ENCODE measurements around the gene PIEZO1.
"Not testable (repeated sequence)": the region's sequence is repeated elsewhere in the genome, so short reads cannot be mapped to it uniquely, and the experiment has no call there.

PIEZO1 gene

DNA sequence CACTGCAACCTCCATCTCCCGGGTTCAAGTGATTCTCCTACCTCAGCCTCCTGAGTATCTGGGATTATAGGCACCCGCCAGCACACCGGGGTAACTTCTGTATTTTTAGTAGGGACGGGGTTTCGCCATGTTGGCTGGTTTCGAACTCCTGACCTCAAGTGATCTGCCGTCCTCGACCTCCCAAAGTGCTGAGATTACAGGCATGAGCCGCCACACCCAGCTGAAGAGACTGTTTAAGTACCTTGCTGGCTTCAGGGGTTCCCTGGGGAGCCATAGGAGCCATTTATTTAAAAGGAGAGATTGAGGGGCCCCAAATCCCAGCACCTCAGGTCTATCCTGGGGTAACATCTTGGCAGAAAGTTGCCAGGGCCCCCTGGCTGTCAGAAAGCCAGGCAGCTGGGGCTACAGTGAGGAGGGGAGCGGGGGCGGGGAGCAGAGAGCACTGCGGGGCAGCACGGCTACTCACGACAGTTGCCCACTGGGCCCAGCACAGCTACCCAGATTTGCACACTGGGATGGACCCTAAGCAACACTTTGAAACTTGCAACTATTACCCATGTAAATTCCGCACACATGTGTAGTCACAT is 100.4 kb downstream of the PIEZO1 start:
- FAIRE-seq (no peak), DNase-seq (ENCODE audit: extremely low spot score, insufficient read length, low read depth) (no peak)

DNA sequence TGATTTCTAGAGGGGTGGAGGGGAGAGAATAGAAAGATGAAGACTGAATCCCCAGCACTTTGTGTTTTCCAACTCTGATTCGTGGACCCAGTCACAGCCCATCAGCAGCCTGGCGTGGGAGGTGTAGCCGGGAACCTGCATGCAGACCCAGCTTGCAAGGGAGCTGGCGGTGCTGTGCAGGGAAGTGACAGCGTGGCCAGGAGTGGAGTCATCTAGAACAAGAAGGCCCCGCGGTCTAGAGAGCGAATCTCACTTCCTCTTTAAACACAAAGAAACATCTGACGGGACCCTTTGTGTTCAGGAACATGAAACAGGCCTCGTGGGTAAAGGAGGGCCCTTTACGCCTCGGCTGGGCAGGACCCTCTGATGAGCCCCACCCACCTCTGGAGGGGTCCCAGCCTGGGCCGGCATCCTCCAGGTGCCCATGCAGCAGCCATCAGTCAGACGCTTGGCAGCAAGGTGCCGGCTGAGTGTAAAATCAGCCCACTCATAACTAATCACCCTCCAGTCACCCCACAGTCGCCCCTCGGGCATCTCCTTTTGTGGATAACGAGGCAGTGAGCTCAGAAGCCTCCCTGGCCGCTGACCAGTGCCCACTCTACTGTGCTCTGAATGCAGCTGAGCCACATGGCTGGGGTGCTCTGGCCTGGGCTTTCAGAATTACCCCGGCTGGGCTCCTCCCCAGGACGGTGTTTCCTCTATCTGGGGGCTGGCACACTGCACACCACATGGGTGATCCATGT is 103.1 kb downstream of the PIEZO1 start:
- FAIRE-seq (peak; percentile 94), DNase-seq (ENCODE audit: extremely low spot score, insufficient read length, low read depth) (peak; percentile 81)

DNA sequence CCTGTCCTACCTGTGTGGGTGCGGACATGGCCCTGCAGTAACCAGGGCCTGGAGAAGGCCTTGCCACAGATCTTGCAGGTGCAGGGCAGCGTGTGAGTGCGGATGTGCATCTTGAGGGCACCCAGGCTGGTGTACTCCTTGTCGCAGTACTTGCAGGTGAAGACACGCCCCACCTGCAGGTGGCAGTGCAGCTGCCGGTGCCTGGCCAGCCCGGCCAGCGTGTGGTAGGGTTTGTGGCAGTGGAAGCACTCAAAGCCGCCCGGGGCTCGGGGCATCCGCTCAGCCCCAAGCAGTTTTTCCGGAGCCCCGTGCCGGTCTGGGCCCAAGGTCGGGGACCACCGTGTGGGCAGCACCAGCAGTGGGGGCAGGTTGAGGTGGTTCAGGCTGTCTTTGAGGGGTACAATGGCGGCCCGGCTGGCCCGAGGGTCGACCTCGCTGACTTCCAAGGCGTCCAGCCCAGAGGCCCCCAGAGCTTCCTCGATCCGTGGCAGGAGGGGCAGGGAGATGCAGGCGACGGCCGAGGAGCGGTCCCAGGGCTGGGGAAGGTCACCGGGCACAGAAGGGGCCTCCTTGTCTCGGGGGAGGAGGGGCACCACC is 103.8 kb downstream of the PIEZO1 start:
- FAIRE-seq (peak; percentile 69), DNase-seq (ENCODE audit: extremely low spot score, insufficient read length, low read depth) (no peak)

DNA sequence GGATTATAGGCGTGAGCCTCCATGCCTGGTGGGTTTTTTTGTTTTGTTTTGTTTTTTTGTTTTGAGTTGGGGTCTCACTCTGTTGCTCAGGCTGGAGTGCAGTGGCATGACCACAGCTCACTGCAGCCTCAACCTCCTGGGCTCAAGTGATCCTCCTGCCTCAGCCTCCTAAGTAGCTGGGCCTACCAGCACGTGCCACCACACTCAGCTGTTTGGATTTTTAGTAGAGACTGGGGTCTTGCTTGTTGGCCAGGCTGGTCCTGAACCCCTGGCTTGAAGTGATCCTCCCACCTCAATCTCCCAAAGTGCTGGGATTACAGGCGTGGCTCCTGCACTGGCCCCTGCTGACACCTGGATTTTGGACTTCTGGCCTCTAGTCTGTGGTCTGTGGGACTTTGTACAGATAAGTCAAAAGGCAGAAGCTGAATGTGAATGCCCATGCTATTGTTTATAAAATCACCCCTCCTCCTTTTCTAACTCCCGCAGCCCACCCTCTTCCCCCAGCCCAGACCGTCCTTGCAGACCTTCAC is 104.4 kb downstream of the PIEZO1 start:
- FAIRE-seq (peak; percentile 29), DNase-seq (ENCODE audit: extremely low spot score, insufficient read length, low read depth) (no peak)

DNA sequence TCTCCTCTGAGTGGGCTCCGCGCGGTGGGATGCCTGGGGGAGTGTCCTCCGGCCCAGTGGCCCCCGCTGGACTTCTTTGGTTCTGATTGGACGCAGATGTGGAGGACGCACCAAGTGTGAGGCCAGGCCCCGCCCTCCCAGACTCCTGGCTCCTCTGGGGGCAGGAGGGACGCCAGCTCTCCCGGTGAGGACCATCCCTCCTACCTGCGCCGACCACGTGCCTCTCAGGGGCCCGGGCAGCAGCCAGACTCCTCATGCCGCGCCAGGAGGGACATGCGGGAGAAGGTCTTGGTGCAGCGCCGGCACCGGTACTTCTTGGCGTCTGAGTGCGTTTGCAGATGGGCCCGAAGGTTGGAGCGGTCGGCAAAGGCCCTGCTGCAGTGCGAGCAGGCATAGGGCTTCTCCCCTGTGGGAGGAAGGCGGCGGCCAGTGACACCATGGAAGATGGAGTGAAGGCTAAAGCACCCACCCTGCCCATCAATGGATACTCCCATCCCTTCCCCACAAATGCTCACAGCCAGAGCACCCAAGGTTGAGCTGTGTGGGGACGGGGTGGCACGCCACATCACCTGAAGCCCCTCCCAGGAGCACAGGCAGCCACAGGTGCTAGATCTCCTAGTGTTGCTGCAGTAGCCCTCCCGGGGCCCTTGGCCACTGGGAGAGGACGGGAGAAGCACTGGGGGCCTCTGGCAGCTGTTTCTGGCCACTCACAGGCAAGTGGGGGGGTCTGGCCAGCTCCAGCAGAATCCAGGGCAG is 106.6 kb downstream of the PIEZO1 start:
- FAIRE-seq (no peak), DNase-seq (ENCODE audit: extremely low spot score, insufficient read length, low read depth) (no peak)

DNA sequence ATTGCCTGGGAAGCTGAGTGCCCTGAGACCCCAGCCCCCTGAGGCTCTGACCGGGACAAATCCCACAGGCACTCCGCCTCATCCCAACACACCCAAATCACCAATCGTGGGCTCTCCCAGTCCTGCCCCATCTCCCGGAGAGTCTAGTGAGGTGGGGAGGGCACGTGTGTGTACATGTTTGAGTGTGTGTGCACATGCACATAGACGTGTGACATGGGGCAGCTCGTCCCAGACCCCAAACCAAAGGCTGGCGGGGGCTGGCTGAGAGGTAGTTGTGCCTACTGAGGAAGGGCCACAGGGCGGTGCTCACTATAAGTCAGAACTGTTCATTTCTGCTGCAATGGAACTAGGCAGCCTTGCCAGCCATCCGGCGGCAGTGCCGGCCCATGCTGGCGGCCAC is 107.3 kb downstream of the PIEZO1 start:
- FAIRE-seq, result no peak
- DNase-seq (ENCODE audit: extremely low spot score, insufficient read length, low read depth), result no peak

DNA sequence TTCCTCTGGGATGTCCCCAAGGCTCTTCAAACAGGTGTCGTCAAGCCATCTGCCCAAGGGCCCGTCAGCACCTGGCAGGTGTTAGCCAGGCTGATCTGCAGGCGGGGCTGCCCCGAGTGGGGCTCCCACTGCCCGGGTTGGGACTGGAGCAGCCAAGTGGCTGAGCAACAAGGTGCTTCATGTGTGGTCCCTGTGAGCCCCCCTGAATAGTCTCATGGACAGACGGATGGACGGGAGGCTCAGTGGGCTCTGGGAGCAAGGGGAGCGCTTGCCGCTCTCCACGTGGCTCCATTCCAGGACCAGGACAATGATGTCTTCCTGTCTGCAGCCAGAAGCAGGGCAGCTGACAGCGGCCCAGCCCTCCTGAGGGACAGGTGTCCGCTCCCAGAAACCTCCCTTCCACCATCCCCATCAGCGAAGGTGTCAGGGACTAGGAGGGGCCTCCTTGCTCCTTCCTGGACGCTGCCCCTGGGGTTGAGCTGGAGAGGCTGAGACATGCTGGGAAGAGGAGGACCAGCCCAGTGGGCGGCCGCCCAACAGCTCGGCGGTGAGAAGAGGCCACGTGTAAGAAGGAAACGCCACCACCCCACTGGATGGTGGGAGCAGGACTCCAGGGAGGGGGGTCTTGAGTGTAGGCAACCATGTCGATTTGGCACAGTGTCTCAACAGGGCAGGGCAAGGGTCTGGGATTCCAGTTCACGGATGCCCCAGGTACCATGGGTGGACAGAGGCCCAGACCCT is 108.3 kb downstream of the PIEZO1 start:
- FAIRE-seq, result no peak
- DNase-seq (ENCODE audit: extremely low spot score, insufficient read length, low read depth), result no peak

DNA sequence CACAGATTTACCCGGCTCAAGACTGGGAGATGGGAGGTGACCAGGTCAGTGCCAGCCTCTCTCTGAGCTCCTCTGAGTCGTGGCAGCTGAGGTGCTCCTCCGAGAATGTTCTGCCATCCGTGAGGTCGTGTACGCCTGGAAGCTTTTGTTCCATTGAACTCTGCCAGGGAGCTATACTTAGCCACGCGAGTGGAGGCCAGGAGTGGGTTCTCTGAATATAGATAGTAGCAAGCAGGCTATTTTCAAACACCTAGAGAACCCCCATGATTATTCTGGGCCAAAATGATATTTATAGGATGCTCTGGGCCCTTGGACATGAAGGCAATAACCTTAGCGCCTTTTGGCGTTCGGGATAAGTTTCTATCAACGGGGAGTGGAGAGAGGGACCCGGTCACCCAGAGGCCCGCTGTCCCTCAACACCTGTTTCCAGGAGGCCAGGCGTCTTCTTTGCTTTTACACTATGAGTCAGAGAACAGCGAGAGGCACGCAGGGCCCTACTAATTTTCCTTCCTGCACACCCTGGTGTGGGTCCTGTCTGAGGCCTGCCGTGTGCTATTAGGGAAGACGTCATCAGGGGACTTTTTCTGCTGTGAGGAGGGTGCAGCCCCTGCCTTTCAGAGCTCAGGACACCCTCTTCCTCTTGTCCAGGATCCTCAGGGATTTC is 111.2 kb downstream of the PIEZO1 start:
- DNase-seq (ENCODE audit: extremely low spot score, insufficient read length, low read depth) (no peak), FAIRE-seq (peak; percentile 60)

DNA sequence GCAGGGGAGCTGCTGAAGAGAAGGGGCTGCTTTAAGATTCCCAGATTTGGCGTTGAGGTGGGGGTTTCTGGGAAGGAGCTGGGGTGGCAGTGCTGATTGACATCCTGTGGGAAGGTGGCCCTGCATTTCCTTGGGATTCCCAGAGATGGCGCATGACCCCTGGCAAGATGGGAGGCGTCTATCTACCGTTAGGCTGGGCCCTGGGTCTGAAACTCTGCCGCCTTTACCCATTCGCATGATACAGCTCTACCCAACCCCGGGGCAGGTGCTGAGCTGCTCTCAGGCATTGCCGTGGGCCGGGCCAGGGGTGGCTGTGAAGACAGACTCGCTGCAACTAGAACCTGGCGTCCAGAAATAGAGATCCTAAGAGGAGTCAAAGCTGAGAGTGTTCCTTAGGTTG is 112.2 kb downstream of the PIEZO1 start:
- DNase-seq (ENCODE audit: extremely low spot score, insufficient read length, low read depth), result no peak
- FAIRE-seq, result no peak

DNA sequence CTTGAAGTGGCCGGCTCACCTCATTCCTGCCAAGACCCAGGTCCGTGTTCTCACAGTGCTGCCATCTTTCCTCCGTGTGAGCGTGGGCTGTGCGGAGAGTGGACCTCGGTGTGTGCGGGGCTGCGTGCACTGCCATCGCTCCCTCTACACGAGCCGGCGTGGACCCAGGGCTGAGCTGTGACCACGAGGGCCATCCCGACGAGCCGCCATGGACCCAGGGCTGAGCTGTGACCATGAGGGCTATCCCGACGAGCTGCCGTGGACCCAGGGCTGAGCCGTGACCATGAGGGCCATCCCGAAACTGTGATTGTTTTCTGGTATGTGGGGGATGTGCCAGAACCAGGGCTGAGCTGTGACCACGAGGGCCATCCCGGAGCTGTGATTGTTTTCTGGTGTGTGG is 113.2 kb downstream of the PIEZO1 start:
- no peak for FAIRE-seq

DNA sequence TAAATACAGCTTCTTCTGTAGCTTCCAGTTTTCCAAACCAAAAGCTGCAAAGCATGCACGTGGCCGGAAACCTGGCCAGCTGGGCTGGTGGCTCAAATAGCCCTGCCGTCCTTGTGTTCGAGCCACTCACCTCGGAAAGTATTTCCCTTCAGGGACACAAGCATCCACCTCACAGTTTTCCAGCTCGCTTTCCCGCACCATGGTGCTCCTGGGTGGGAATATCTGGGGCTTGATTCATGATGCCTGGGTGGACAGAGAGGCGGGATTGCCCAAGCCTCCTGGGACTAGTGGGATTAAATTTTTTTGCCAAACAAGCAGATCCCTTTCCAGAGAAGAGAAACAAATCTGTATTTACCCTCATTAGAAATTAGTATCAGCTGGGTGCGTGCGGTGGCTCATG is 115.0 kb downstream of the PIEZO1 start:
- DNase-seq (ENCODE audit: extremely low spot score, insufficient read length, low read depth) (no peak), FAIRE-seq (no peak)

More for the DNA sequence above, 113.2 kb downstream of the PIEZO1 start:
- no peak for DNase-seq (ENCODE audit: extremely low spot score, insufficient read length, low read depth)

DNA sequence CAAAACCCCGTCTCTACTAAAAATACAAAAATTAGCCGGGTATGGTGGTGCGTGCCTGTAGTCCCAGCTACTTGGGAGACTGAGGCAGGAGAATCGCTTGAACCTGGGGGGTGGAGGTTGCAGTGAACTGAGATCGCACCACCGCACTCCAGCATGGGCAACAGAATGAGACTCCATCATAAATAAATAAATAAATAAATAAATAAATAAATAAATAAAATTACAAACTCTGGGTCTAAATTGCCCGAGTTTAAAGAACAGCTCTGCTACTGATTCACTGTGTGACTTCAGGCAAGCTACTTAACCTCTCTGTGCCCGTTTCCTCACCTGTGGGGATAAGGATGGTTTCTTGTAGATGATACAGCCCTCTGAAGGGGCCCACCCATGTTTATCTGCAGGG is 115.5 kb downstream of the PIEZO1 start:
- DNase-seq (ENCODE audit: extremely low spot score, insufficient read length, low read depth); FAIRE-seq: not testable (repeated sequence)

DNA sequence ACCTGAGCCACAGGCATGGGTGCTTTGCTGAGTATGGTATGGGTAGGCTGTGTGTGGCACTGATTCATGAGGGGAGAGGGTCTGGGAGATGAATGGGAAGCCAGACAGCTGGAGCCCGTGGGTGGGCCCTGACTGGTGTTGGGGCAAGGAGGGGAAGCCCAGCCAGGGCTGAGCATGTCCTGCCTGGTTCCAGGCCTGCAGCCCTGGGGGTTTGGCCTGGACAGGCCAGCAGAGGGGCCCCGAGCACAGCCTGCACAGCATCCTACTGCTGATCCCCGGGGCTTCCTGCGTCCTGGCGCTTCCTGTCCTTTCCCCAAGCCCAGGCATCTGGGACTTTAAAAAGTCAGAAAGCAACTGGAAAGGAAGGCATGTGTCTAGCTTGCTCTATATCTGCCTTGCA is 117.6 kb downstream of the PIEZO1 start:
- DNase-seq (ENCODE audit: extremely low spot score, insufficient read length, low read depth) (no peak), FAIRE-seq (no peak)

DNA sequence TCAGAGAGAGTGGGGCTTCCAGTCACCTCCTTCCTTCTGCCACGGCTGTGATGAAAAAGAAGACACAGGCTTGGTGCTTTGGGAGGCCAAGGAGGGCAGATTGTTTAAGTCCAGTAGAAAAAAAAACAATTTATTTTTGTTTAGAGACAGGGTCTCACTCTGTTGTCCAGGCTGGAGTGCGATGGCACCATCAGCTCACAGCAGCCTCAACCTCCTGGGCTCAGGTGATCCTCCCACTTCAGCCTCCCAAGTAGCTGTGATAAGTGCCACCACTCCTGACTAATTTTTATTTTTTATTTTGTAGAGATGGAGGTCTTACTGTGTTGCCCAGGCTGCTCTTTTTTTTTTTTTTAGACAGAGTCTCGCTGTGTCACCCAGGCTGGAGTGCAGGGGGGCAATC is 119.5 kb downstream of the PIEZO1 start:
- no peak for DNase-seq (ENCODE audit: extremely low spot score, insufficient read length, low read depth)
- no peak for FAIRE-seq
